Kidney capillary endothelial cell (primary cell): ENCODE results near the gene PLPPR1.
"Not testable (repeated sequence)": the region's sequence is repeated elsewhere in the genome, so short reads cannot be mapped to it uniquely, and the experiment has no call there.

Source experiments
- DNase-seq: peaks from one replicate; pipeline ENCODE4 v3.0.0-alpha.2; 2018; ENCODE audit warnings: low spot score

PLPPR1 gene

GRCh38 chr9:101121836-101122399 is 93.4 kb downstream of the PLPPR1 start:
- DNase-seq: no peak

GRCh38 chr9:101126556-101126955 is 98.0 kb downstream of the PLPPR1 start:
- DNase-seq: no peak

- not testable (repeated sequence) for DNase-seq
Observed at GRCh38 chr9:101127369-101127768, 98.8 kb downstream of the PLPPR1 start.

GRCh38 chr9:101128623-101129022 is 100.1 kb downstream of the PLPPR1 start:
- DNase-seq: no peak

- DNase-seq: no peak
Observed at GRCh38 chr9:101130054-101130453, 101.5 kb downstream of the PLPPR1 start.

- DNase-seq: no peak
Observed at GRCh38 chr9:101131326-101131725, 102.8 kb downstream of the PLPPR1 start.

GRCh38 chr9:101132801-101133200 is 104.3 kb downstream of the PLPPR1 start:
- DNase-seq: no peak

- no peak for DNase-seq
Observed at GRCh38 chr9:101138509-101138908, 110.0 kb downstream of the PLPPR1 start.

- DNase-seq: no peak
Observed at GRCh38 chr9:101139082-101139481, 110.6 kb downstream of the PLPPR1 start.

- DNase-seq: no peak
Observed at GRCh38 chr9:101140764-101141163, 112.2 kb downstream of the PLPPR1 start.

GRCh38 chr9:101146508-101146907 is 118.0 kb downstream of the PLPPR1 start:
- DNase-seq: no peak

GRCh38 chr9:101148344-101148743 is 119.8 kb downstream of the PLPPR1 start:
- DNase-seq: no peak

GRCh38 chr9:101158361-101158760 is 129.8 kb downstream of the PLPPR1 start:
- no peak for DNase-seq

GRCh38 chr9:101162231-101162630 is 133.7 kb downstream of the PLPPR1 start:
- DNase-seq: no peak

GRCh38 chr9:101165131-101165530 is 136.6 kb downstream of the PLPPR1 start:
- no peak for DNase-seq

- DNase-seq: no peak
Observed at GRCh38 chr9:101167490-101168134, 139.1 kb downstream of the PLPPR1 start.

- no peak for DNase-seq
Observed at GRCh38 chr9:101172616-101173015, 144.1 kb downstream of the PLPPR1 start.

- no peak for DNase-seq
Observed at GRCh38 chr9:101173907-101174306, 145.4 kb downstream of the PLPPR1 start.

GRCh38 chr9:101176384-101176783 is 147.9 kb downstream of the PLPPR1 start:
- DNase-seq: no peak

GRCh38 chr9:101184813-101185278 is 156.3 kb downstream of the PLPPR1 start:
- no peak for DNase-seq

GRCh38 chr9:101191723-101192122 is 163.2 kb downstream of the PLPPR1 start:
- DNase-seq: no peak

- no peak for DNase-seq
Observed at GRCh38 chr9:101197026-101197425, 168.5 kb downstream of the PLPPR1 start.

GRCh38 chr9:101200852-101201251 is 172.3 kb downstream of the PLPPR1 start:
- no peak for DNase-seq

GRCh38 chr9:101201630-101202029 is 173.1 kb downstream of the PLPPR1 start:
- no peak for DNase-seq
